HG03025 (cell line): ENCODE measurements around the gene IL3RA.

Experiments
- ATAC-seq: cut with Tn5 transposase; IDR thresholded peaks from one replicate; pipeline ENCODE4 v1.9.1; 2021; ENCODE audit warnings: mild to moderate bottlenecking, moderate library complexity; ENCODE audit not compliant: unreplicated experiment, low FRiP score

The IL3RA gene

DNA sequence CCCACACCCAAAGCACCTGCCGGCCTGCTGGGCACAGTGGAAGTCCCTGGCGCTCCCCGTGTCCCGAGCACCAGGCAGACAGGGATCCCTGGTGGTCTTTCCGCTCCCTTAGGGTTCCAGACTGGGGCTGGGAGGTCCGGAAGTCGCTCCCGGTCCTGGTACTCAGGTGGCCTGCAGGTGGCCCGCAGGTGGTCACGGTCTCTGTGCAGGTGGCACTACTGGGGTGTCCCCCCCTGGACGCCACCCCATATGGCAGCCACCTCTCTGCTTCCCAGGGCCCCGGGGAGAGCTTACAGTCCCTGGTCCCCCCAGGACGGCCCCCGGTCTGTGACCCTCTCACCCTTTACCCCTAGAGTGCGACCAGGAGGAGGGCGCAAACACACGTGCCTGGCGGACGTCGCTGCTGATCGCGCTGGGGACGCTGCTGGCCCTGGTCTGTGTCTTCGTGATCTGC, 41.7 kb downstream of the IL3RA start:
- ATAC-seq: no peak

GRCh38 chrX:1380672-1381233, 44.2 kb downstream of the IL3RA start:
- no peak for ATAC-seq

DNA sequence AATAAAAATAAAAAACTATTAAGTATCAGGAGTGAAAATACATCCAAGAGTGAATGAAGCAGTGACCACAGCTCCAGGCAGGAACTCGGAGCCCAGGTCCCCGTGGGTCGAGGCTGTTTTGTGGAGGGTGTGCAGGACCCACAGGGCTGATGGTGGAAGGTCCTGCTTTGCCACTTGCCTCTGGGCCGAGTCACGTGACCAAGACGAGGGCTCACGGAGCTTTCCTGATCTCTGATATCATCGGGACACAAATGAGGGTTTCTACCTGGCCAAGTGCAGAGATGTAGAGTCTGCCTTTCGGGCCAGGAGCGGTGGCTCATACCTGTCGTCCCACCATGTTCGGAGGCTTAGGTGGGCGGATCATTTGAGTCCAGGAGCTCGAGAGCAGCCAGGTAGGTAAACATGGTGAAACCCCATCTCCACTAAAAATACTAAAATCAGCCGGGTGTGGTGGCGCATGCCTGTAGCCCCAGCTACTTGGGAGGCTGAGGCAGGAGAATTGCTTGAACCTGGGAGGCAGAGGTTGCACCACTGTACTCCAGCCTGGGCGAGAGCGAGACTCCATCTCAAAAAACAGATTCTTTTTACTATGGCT, 48.2 kb downstream of the IL3RA start:
- ATAC-seq: no peak

DNA sequence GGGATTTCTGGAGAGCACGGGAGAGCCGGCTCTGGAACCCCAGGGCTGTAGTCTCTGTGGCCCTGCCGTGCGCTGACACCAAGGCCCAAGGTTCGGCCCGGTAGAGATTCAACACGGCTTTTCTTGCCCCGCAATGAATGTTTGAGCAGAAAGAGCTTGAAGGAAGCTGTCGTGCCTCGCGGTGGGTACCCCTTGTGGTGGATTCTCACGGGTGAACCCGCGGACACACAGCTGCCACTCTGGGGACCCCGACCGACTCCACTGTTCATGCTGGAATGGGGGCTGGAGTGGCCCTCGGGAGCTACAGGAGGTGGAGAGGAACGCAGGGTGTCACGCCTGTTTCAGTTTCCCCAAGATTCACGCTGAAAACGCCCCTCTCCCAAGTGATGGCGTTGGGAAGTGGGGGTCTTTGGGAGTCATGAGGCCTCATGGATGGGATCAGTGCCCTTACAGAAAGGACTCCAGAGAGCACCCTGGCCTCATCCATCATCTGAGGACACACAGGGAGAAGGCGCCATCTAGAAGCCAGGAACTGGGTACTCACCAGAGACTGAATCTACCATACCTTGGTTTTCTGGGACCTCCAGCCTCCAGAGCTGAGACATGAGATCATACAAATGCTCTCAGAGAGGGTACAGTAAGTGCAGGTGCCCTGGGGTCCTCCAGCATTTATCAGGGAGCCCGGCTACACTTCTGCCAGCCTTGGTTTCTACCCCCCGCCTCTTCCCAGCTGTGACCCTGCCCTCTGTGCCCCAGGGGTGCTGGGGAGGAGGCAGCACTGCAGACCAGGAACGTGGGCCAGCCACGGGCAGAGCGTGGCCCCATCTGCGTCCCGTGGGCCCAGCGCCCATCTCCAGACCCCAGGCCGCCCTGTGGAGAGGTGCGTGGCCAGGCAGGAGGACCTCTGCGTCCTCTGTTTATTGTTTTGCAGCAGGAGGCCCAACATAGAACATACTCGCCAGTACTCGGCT, 49.0 kb downstream of the IL3RA start:
- ATAC-seq: no peak

GRCh38 chrX:1386338-1387127, 49.9 kb downstream of the IL3RA start:
- ATAC-seq: no peak

DNA sequence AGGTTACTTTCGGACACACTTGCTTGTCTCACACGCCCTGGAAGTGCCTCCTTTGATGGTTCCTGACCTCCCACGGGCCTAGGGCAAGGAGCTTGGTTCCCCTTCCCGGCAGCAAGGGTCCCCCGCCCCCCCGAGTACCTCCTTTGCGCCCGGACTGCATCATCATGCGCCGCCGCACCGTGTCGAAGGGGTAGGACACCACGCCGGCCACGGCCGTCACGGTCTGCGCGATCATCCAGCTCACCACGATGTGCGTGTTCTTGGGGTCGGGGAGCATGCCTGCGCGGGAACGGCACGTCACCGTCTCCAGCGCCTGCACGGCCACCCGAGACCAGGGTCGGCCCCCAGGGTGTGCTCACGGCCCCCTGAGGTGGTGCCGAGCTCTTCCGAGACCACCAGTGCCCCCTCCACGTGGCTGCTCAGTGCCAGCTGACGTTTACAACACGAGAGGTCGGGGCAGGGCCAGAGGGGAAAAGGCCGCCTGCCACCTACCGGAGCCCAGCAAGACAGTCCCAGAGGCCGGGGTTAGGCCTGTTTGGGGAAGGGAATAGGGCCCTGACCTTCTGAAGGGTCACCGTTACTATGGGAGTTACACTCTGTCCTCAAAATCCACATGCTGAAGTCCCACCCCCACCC, 50.7 kb downstream of the IL3RA start:
- no peak for ATAC-seq

- no peak for ATAC-seq
Measured at GRCh38 chrX:1388651-1389050, 52.1 kb downstream of the IL3RA start.

GRCh38 chrX:1389181-1389992, 52.8 kb downstream of the IL3RA start:
- ATAC-seq: no peak

GRCh38 chrX:1389993-1390285, 53.4 kb downstream of the IL3RA start:
- no peak for ATAC-seq

DNA sequence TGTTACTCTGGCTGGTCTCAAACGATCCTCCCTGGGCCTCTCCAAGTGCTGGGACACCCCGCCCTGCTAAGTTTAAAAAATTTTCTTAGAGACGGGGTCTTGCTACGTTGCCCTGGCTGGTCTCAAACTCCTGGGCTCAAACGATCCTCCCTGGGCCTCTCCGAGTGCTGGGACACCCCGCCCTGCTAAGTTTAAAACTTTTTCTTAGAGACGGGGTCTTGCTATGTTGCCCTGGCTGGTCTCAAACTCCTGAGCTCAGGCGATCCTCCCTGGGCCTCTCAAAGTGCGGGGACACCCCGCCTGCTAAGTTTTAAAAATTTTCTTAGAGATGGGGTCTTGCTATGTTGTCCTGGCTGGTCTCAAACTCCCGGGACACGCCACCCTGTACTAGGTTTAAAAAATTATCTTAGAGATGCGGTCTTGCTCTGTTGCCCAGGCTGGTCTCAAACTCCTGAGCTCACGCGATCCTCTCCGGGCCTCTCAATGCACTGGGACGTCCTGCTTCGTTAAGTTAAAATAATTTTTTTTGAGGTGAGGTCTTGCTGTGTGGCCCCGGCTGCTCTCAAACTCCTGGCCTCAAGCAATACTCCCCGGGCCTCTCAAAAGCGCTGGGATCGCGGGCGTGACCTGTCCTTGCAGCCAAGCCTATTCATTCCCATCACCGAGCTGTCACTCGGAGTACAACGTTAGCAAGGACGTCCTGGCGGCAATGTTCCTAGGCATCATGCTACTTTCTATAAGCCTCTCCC, 54.2 kb downstream of the IL3RA start:
- no peak for ATAC-seq

GRCh38 chrX:1391370-1391706, 54.8 kb downstream of the IL3RA start:
- no peak for ATAC-seq

DNA sequence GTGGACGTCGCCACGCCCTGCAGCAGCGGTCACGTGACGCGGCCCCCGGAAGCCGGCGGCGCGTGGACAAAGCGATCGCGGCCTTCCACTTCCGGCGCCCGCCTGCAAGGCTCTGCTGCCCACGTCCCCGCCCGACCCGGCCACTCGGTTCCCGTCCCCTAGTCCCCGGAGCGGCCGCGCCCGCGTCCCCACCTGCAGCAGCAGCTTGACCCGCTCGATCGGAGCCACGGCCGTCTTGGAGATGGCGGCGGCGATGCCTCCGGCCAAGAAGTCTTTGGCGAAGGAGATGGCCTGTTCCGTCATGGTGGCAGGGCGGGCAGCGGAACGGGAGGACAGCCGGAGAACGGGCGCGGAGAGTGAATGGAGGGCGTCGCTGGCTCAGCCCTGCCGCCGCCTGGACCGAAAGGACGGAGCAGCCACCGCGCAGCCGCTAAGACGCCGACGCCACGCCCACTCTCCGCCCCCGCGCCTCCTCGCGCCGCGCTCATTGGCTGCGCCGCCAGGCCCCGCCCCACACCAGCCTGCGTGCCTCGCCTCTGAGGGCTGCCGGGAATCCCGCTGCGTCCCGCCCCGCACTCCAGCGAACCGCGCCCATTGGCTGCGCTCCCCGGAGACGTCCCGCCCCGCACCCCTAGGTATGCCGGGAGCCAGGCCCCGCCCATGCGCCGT, 55.3 kb downstream of the IL3RA start, which contains the start of gene SLC25A6:
SLC25A6 (minus strand) TSS at position 407 of the 669 bp plus-strand sequence; CDS start at position 303, 104 bp downstream.
- peak; percentile 86 for ATAC-seq

DNA sequence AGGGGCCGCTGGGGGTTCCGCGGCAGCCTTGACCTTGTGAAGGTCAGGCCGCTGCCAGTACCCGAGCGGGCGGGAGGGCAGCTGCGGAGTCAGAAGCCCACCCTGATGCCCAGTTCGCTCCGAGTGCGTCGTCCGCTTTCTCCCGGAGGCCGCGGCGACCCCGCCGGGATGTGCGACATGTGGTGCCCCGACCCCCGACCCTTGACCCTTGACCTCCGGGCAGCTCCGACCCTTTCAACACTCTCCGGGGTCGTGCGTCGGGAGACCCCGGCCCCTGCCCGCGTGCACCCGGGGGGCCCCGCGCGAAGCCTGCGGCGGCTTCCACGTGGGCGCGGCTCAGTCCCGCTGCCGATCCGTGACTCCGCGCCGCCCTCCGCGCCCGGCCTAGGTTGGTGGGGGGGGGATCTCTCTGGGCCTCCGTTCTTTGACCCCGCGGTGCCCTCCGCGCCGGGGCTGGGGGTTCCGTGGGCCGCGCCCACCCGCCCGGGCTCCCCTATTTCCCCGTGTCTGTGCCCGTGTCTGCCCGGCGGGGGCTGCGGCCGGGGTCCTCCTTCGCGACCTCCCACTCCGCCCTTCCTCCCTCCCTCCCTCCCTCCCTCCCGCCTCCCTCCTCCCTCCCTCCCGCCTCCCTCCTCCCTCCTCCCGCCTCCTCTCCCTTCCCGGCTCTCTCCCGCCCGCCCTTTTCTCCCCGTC, 55.9 kb downstream of the IL3RA start:
- ATAC-seq: peak; percentile 22

GRCh38 chrX:1393871-1394615, 57.5 kb downstream of the IL3RA start:
- no peak for ATAC-seq

GRCh38 chrX:1394731-1395501, 58.3 kb downstream of the IL3RA start:
- no peak for ATAC-seq

GRCh38 chrX:1395646-1396216, 59.1 kb downstream of the IL3RA start:
- ATAC-seq: no peak
